ENCODE measurements around the gene MYO5A.

Gene MYO5A

DNA sequence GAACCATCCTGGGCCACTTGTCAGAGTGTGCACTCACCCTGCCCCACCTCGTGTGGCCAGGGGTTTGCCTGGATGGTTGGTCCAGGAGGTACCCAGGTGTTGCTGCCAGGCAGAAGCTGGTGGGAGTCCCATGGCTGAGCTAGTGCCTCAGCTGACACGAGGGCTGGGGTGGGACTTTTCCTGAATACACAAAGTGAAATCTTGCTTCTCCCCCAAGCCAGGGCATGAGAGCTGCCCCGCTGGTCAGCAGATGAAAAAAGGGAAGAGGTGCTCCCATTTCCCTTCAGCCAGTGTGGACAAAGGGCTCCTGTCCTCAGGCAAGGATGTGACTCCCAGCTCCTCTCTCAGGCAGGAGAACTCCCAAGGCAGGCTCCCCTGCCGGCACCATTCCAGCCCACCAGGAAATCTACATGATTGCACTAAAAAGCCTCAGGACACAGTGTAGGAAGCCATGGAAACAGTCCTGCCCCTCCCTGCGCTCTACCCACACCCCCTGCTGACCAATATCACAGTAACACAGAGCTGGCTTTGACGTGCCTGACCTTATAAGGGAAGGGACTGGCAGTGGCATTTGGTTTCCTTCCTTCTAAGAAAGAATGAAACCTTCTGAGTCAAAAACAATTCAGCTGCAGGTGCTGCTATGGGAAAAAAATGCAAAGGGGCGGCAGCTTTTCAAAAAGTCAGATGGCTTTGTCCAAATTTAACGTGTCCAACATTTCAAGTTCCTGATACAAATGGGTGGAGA is 267.0 kb downstream of the MYO5A start:
- Mint-ChIP-seq H3K27ac (peak overlapping the region; percentile 21 to 48 (median 45)), H3K36me3 (ENCODE audit: low read depth) (peaks cover 7% of the 10 kb centered on the region)

DNA sequence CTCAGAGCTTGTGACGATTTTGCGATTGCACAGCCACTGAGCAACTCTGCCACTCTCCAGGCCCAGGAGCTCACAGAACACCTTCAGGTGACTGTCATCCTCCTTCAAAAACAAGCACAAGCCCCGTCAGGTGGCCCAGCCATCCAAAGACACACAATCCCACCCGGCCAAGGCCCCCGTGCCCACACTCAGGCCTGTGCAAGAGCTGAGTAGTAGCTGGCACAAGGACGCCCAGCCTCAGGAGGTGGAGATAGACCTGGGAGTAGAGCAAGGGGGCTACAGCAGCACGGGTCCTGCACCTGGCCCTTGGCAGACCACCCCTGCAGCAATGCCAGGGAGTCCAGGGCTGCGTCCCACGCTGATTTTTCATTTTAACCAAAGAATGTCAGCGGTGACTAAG is 267.7 kb downstream of the MYO5A start:
- H3K36me3 Mint-ChIP-seq (ENCODE audit: low read depth), result peaks cover 7% of the 10 kb centered on the region
- no peaks in the 10 kb centered on the region for H3K9me3 Mint-ChIP-seq
- peaks cover 4% of the 10 kb centered on the region for H3K27me3 Mint-ChIP-seq (ENCODE audit: low read depth)
- TF ChIP-seq, protein P1, sequence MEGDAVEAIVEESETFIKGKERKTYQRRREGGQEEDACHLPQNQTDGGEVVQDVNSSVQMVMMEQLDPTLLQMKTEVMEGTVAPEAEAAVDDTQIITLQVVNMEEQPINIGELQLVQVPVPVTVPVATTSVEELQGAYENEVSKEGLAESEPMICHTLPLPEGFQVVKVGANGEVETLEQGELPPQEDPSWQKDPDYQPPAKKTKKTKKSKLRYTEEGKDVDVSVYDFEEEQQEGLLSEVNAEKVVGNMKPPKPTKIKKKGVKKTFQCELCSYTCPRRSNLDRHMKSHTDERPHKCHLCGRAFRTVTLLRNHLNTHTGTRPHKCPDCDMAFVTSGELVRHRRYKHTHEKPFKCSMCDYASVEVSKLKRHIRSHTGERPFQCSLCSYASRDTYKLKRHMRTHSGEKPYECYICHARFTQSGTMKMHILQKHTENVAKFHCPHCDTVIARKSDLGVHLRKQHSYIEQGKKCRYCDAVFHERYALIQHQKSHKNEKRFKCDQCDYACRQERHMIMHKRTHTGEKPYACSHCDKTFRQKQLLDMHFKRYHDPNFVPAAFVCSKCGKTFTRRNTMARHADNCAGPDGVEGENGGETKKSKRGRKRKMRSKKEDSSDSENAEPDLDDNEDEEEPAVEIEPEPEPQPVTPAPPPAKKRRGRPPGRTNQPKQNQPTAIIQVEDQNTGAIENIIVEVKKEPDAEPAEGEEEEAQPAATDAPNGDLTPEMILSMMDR (IDR thresholded peaks at IDR 0.05; ENCODE audit: unreplicated experiment in 3 of 3), result no peak
- H3K4me3 Mint-ChIP-seq, result no peak overlapping the region
- peaks cover 42% of the 10 kb centered on the region for H3K4me1 Mint-ChIP-seq
- no peak overlapping the region for H3K27ac Mint-ChIP-seq

More for the DNA sequence above, 267.0 kb downstream of the MYO5A start:
- TF ChIP-seq, protein P1 (IDR thresholded peaks at IDR 0.05; ENCODE audit: unreplicated experiment in 3 of 3), result no peak
- Mint-ChIP-seq H3K4me3 (no peak overlapping the region), H3K27me3 (ENCODE audit: low read depth) (peaks cover 8% of the 10 kb centered on the region), H3K9me3 (no peaks in the 10 kb centered on the region), H3K4me1 (peaks cover 36% of the 10 kb centered on the region)

DNA sequence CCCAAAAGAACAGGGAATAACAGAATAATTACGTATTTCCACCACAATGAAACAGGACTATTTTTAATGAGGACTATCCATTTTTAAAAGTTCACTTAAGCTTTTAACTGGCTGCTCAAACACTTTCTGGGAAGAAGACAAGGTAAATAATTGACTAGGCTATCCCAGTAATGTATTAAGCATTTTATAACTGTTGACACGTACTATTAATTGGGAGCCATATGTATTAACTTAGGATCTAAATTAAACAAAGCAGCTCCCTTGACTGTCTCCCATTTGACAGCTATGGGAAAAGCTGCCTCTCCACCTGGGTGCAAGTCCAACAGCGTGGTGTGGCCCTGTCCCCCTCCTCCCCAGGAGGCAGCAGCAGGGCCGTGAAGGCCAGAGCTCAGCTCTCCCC is 269.2 kb downstream of the MYO5A start:
- Mint-ChIP-seq H3K9me3 (no peaks in the 10 kb centered on the region), H3K36me3 (ENCODE audit: low read depth) (peaks cover 7% of the 10 kb centered on the region), H3K4me3 (no peak overlapping the region), H3K27me3 (ENCODE audit: low read depth) (peaks cover 4% of the 10 kb centered on the region), H3K4me1 (peaks cover 42% of the 10 kb centered on the region), H3K27ac (no peak overlapping the region)
- TF ChIP-seq, protein P1 (IDR thresholded peaks at IDR 0.05; ENCODE audit: unreplicated experiment in 3 of 3), result no peak

DNA sequence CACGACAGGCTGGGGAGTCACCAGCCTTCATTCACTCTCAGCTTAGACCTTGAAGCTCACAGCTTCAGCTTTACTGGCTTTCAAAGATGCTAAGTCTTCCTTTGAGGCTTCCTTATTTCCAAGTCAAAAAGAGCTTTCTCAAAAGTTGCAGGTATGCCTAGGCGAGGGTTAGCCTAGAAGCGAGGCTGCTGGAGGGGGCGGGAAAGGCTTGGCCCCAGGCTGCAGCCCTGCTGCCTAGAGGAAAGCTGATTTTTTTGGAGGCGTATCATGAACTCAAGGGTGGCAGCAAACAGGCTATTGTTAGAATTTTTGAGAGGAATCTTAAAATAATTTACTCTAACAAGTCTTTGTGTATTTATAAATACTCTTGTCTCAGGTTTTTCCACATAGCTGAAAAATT is 270.2 kb downstream of the MYO5A start:
- H3K9me3 Mint-ChIP-seq, result no peaks in the 10 kb centered on the region
- peaks cover 42% of the 10 kb centered on the region for H3K4me1 Mint-ChIP-seq
- H3K27me3 Mint-ChIP-seq (ENCODE audit: low read depth), result peaks cover 4% of the 10 kb centered on the region
- no peak overlapping the region for H3K4me3 Mint-ChIP-seq
- TF ChIP-seq, protein P1 (IDR thresholded peaks at IDR 0.05; ENCODE audit: unreplicated experiment in 3 of 3), result no peak
- peaks cover 2% of the 10 kb centered on the region for H3K36me3 Mint-ChIP-seq (ENCODE audit: low read depth)
- no peak overlapping the region for H3K27ac Mint-ChIP-seq

DNA sequence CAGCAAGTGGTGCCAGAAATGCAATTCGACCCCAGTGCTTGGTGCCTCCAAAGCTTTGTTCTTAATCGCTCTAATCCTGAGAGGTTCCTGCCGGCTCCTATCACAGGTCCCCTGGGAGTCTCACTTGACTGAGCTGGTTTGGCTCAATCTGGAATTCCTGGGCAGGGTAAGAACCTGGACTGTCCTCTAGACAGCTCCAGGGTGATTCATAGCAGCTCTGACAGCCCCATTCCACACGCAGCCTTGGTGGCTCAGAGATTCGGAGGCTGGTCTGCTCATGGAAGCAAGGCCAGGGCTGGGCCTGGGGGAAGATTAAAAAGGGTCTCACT is 271.0 kb downstream of the MYO5A start:
- H3K27ac Mint-ChIP-seq, result peak overlapping the region in 2 of 3 experiments; percentile 53 to 57
- TF ChIP-seq, protein P1 (IDR thresholded peaks at IDR 0.05; ENCODE audit: unreplicated experiment in 3 of 3), result no peak
- H3K27me3 Mint-ChIP-seq (ENCODE audit: low read depth), result peaks cover 4% of the 10 kb centered on the region

More for the DNA sequence above, 271.0 kb downstream of the MYO5A start:
- Mint-ChIP-seq H3K4me1 (peaks cover 36% of the 10 kb centered on the region), H3K4me3 (no peak overlapping the region), H3K36me3 (ENCODE audit: low read depth) (no peaks in the 10 kb centered on the region), H3K9me3 (no peaks in the 10 kb centered on the region)

Data from nephron (organoid).